VCaP (cell line): Measurements from ENCODE around the gene SESN1.

Experiments
- H3K27ac ChIP-seq: fragments of 450-650 bp; 2 replicates; pipeline ENCODE4 v1.5.1; 2017
- TF ChIP-seq, protein P1 (sequence below): fragments of 450-650 bp; conservative IDR thresholded peaks from 2 replicates; pipeline ENCODE4 v1.5.1; 2017; ENCODE audit warnings: mild to moderate bottlenecking, moderate library complexity

The SESN1 gene

GRCh38 chr6:109010705-109011102, 83.9 kb downstream of the SESN1 start:
- peak overlapping the region; percentile 96 for H3K27ac ChIP-seq

GRCh38 chr6:109009962-109010704, 84.5 kb downstream of the SESN1 start:
- TF ChIP-seq, protein P1, sequence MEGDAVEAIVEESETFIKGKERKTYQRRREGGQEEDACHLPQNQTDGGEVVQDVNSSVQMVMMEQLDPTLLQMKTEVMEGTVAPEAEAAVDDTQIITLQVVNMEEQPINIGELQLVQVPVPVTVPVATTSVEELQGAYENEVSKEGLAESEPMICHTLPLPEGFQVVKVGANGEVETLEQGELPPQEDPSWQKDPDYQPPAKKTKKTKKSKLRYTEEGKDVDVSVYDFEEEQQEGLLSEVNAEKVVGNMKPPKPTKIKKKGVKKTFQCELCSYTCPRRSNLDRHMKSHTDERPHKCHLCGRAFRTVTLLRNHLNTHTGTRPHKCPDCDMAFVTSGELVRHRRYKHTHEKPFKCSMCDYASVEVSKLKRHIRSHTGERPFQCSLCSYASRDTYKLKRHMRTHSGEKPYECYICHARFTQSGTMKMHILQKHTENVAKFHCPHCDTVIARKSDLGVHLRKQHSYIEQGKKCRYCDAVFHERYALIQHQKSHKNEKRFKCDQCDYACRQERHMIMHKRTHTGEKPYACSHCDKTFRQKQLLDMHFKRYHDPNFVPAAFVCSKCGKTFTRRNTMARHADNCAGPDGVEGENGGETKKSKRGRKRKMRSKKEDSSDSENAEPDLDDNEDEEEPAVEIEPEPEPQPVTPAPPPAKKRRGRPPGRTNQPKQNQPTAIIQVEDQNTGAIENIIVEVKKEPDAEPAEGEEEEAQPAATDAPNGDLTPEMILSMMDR, result no peak
- H3K27ac ChIP-seq, result peak overlapping the region; percentile 96

More at GRCh38 chr6:109010705-109011102, 83.9 kb downstream of the SESN1 start:
- TF ChIP-seq, protein P1, result no peak

DNA sequence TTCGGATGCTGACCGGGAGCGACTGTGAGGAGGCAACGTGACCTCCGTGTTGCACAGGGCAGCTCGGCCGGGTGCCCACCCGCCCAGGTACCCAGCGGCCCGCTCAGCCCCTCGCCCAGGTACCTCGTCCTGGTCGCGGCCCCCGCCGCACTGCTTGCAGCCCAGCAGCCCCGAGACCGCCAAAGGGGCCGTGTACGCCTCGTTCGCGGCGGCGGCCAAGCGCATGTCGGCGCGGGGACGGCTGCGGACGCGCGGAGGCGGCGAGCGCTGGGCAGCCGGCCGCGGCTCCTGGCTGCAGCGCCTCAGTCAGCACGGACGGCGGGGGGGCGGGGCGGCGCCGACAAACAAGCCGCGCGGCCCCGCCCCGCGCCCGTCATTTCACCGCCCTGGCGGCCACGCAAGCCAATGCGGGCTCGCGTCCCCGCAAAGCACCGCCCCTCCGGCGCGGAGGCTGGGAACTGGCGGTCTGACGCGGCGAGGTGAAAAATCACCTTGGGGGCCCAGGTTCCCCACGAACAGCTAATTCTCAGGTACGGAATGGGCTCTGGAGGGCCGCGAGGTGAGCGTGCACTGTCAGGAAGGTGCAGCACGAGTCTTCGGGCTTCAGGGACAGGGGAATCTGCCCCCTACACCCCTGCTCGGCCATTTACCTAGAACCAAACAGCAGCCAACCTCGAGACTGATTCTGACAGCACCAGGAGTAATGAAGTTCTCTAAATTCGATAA, 85.2 kb downstream of the SESN1 start:
- H3K27ac ChIP-seq, result peak overlapping the region; percentile 96
- TF ChIP-seq, protein P1, result no peak

DNA sequence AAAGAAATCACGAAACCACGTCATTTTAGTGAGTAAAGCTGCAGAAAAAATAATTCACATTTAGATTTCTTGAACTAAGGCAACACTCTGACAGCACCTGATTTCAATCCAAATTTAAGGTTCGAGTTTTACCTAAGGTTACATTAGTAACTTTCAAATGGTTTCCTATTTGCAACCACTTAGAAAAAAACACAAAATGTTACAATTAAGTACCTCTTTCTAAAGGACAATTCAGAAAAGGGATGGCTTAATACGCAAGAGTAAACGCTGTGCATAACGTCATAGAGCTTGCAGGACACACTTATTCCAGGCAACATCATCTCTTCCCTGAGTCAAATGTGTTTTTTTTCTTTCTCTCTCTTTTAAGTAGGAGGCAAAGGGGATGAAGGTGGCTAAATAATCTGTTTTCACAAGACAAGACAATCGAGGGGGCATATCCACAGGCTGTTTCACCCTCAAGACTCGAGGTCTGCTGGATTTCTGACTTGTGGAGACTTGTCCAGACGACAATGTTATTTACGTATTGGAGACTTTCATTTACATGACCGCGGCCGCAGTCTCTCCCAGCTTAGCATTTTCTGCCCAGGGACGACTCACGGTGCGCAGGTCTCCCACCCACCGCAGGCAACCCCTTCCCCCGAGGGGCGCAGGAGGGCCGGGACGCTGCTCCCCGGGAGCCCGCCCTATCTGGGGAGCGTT, 86.0 kb downstream of the SESN1 start:
- TF ChIP-seq, protein P1, result no peak
- H3K27ac ChIP-seq, result peak overlapping the region; percentile 96

- H3K27ac ChIP-seq, result peak overlapping the region; percentile 96
- TF ChIP-seq, protein P1, result no peak
These were observed 86.6 kb downstream of the SESN1 start for GRCh38 chr6:109008054-109008453.

DNA sequence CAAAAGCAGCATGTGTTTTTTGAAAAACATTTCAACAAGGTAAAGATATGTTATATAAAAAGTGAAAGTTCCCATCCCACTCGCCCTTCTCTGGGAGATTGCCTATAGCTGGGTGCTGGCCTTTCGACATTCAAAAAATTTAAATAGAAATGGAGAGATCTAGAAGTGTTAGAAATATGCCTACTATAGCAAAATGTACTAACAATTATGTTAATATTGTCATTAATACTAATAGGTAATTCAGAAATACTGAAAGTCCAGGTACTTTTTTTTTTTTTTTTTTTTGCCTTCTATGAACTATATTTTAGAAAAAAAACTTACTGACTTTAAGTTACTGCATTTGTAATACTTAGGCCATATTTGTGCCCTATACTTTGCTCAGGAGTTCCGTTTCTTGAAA, 87.1 kb downstream of the SESN1 start:
- TF ChIP-seq, protein P1, result no peak
- peak overlapping the region; percentile 96 for H3K27ac ChIP-seq

GRCh38 chr6:109006818-109007217, 87.8 kb downstream of the SESN1 start:
- peak overlapping the region; percentile 96 for H3K27ac ChIP-seq
- TF ChIP-seq, protein P1, result no peak
